ENCODE results near the gene PLEKHG4B. TPM values are rescaled to one million over a fixed set of nuclear protein-coding genes. Genes with fewer than 3 reads are reported as not detected.

Gene PLEKHG4B
- total RNA-seq, 1 experiment from 2014 or later, result 44.3 TPM

DNA sequence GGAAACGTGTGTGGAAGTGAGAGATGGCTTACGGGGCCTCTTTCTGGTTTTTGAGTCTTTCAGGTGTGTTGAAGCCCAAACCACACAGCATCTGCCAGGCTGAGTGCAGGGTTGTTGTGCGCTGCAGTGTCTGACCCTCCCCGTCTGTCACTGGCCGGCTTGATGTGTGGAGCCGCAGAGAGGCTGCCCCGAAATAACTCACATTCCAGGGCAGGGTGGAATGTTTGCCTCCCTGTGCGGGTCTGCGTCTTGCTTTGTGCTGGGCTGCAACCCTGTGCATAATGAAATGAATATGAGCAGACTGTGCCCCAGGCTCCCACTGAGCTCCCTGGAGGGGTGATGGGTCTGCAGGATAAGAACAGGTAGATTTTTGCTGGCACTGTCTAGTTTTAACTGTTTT lies 9.9 kb upstream of the PLEKHG4B start:
- no peaks in the 10 kb centered on the region; the same call in none of the 2 replicates for H3K27me3 Mint-ChIP-seq (ENCODE audit: low read depth)
- Histone ChIP-seq H4K8ac (replicated peaks; ENCODE audit: insufficient read length, low read depth, low read length) (no peak overlapping the region), H3K27ac (ENCODE audit: insufficient read length, low read depth, low read length) (no peak overlapping the region), H4K5ac (ENCODE audit: insufficient read length, low read depth, low read length) (no peak overlapping the region), H3K79me2 (ENCODE audit: insufficient read depth, low read length) (no peaks in the 10 kb centered on the region), H2AFZ (ENCODE audit: low read length) (no peak overlapping the region), H3K23me2 (ENCODE audit: insufficient read length, low read depth, low read length, poor library complexity, severe bottlenecking) (peaks cover 6% of the 10 kb centered on the region), H2BK5ac (ENCODE audit: insufficient read length, low read length) (no peak overlapping the region), H3K56ac (ENCODE audit: insufficient read length, low read depth, low read length) (no peak overlapping the region), H3K27me3 (ENCODE audit: insufficient read depth, low read length) (no peaks in the 10 kb centered on the region), H3K9me3 (ENCODE audit: control insufficient read depth, low read depth, low read length) (no peaks in the 10 kb centered on the region), H2BK12ac (ENCODE audit: insufficient read length, low read depth, low read length) (peak overlapping the region; percentile 78), H3K9ac (ENCODE audit: extremely low read depth, insufficient read length, low read length) (no peak overlapping the region), H2BK15ac (ENCODE audit: low read depth, low read length) (no peak overlapping the region), H2BK120ac (ENCODE audit: low read depth, low read length, poor library complexity, severe bottlenecking) (no peak overlapping the region), H4K91ac (ENCODE audit: insufficient read length, low read depth, low read length) (no peak overlapping the region), H3K4me2 (ENCODE audit: insufficient read depth, insufficient read length, low read length) (peak overlapping the region; percentile 15), H3K14ac (ENCODE audit: insufficient read depth, low read length) (peak overlapping the region; percentile 39; the same call in 1 of the 2 replicates), H2BK20ac (ENCODE audit: low read depth, low read length, poor library complexity, severe bottlenecking) (no peak overlapping the region), H3K4me1 (ENCODE audit: insufficient read depth, low read length) (peaks cover 9% of the 10 kb centered on the region; the same call in 1 of the 2 replicates), H2AK5ac (ENCODE audit: insufficient read length, low read length) (no peak overlapping the region), H3K79me1 (ENCODE audit: insufficient read depth, low read depth, low read length, poor library complexity, severe bottlenecking) (no peaks in the 10 kb centered on the region), H3T11ph (ENCODE audit: low read length) (no peak overlapping the region), H3K18ac (ENCODE audit: insufficient read length, low read depth, low read length) (peak overlapping the region; percentile 32), H3K4ac (ENCODE audit: low read depth, low read length) (no peak overlapping the region), H4K20me1 (ENCODE audit: control insufficient read depth, insufficient read depth, insufficient read length) (no peaks in the 10 kb centered on the region), H3K23ac (ENCODE audit: insufficient read length, low read depth, low read length) (no peak overlapping the region)
- peaks cover 0 to 3% of the 10 kb centered on the region in 2 experiments; a peak in 2 of 5 replicates for H3K9me3 Mint-ChIP-seq
- TF ChIP-seq, protein P1, sequence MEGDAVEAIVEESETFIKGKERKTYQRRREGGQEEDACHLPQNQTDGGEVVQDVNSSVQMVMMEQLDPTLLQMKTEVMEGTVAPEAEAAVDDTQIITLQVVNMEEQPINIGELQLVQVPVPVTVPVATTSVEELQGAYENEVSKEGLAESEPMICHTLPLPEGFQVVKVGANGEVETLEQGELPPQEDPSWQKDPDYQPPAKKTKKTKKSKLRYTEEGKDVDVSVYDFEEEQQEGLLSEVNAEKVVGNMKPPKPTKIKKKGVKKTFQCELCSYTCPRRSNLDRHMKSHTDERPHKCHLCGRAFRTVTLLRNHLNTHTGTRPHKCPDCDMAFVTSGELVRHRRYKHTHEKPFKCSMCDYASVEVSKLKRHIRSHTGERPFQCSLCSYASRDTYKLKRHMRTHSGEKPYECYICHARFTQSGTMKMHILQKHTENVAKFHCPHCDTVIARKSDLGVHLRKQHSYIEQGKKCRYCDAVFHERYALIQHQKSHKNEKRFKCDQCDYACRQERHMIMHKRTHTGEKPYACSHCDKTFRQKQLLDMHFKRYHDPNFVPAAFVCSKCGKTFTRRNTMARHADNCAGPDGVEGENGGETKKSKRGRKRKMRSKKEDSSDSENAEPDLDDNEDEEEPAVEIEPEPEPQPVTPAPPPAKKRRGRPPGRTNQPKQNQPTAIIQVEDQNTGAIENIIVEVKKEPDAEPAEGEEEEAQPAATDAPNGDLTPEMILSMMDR (conservative IDR thresholded peaks at IDR 0.05), result no peak
- H3K4me3 Mint-ChIP-seq, result peak overlapping the region; percentile 32 to 68; a peak in 4 of 5 replicates
- peaks cover 51 to 52% of the 10 kb centered on the region in 2 experiments for H3K4me1 Mint-ChIP-seq
- H3K27ac Mint-ChIP-seq, result peak overlapping the region; percentile 66 to 94 (median 90); a peak in 6 of 7 replicates
- no CpG with 5 or more reads among the region's 9 CpGs for WGBS (ENCODE audit: extremely low coverage, insufficient read length, low lambda C conversion rate)
- peaks cover 0 to 4% (median 3%) of the 10 kb centered on the region in 3 experiments; a peak in 1 of 7 replicates for H3K36me3 Mint-ChIP-seq (ENCODE audit: insufficient read depth in 1 of 3, low read depth in 3 of 3)
- DNase-seq, result peak; percentile 85

Data from H9 (cell line).